ENCODE measurements around the gene CGNL1. TPM values are rescaled to one million over a fixed set of nuclear protein-coding genes. Genes with fewer than 3 reads are reported as not detected.

The CGNL1 gene
- total and polyA plus RNA-seq, 8 donors: 26.5 to 68.1 (median 34.5) TPM

- H3K4me3 ChIP-seq: no peak overlapping the region
- TF ChIP-seq, protein P1, sequence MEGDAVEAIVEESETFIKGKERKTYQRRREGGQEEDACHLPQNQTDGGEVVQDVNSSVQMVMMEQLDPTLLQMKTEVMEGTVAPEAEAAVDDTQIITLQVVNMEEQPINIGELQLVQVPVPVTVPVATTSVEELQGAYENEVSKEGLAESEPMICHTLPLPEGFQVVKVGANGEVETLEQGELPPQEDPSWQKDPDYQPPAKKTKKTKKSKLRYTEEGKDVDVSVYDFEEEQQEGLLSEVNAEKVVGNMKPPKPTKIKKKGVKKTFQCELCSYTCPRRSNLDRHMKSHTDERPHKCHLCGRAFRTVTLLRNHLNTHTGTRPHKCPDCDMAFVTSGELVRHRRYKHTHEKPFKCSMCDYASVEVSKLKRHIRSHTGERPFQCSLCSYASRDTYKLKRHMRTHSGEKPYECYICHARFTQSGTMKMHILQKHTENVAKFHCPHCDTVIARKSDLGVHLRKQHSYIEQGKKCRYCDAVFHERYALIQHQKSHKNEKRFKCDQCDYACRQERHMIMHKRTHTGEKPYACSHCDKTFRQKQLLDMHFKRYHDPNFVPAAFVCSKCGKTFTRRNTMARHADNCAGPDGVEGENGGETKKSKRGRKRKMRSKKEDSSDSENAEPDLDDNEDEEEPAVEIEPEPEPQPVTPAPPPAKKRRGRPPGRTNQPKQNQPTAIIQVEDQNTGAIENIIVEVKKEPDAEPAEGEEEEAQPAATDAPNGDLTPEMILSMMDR (IDR thresholded peaks at IDR 0.05): no peak
- intact Hi-C loops (cut with DNase I): no loop called here
- H3K4me1 ChIP-seq: peaks cover 15 to 22% of the 10 kb centered on the region in 2 donors
- peaks cover 0 to 14% of the 10 kb centered on the region in 2 donors for H3K36me3 ChIP-seq
- no peaks in the 10 kb centered on the region for H3K9me3 ChIP-seq
- H3K27ac ChIP-seq: no peak overlapping the region
- ATAC-seq: no peak
- H3K27me3 ChIP-seq: no peaks in the 10 kb centered on the region
- DNase-seq: no peak
Observed at GRCh38 chr15:57547243-57547755, 171.0 kb downstream of the CGNL1 start.

- no peaks in the 10 kb centered on the region for H3K27me3 ChIP-seq
- intact Hi-C loops (cut with DNase I): no loop called here
- no peak overlapping the region for H3K4me3 ChIP-seq
- TF ChIP-seq, protein P1 (IDR thresholded peaks at IDR 0.05): no peak
- no peaks in the 10 kb centered on the region for H3K9me3 ChIP-seq
- H3K36me3 ChIP-seq: peaks cover 0 to 14% of the 10 kb centered on the region in 2 donors
- DNase-seq: no peak
- H3K4me1 ChIP-seq: peaks cover 15 to 30% of the 10 kb centered on the region in 2 donors
- peak; percentile 6 for ATAC-seq
- no peak overlapping the region for H3K27ac ChIP-seq
Observed at GRCh38 chr15:57548351-57548750, 172.0 kb downstream of the CGNL1 start.

DNA sequence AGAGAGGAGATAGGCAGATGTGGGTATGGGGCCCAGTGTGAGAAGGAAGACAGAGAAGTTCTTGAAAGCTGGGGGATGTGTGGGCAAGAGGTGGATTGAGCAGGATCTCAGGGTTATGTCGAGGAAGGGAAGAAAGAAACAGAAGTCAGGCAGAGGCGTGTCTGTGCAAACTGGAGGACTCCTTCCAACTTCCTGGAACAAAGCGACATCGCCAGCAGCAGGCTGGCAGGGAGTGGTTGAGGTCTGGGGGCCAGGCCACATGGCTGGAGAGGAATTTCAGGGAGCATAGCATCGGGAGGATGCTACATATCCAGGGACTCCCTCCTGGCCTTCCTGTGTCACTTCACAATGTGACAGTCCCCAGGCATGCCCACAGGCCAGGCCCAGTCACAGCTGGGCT is 172.5 kb downstream of the CGNL1 start:
- Histone ChIP-seq H3K27me3 (no peaks in the 10 kb centered on the region), H3K27ac (peak overlapping the region in 1 of 2 donors; percentile 26), H3K36me3 (peaks cover 0 to 14% of the 10 kb centered on the region in 2 donors), H3K9me3 (no peaks in the 10 kb centered on the region), H3K4me3 (no peak overlapping the region), H3K4me1 (peaks cover 15 to 30% of the 10 kb centered on the region in 2 donors)
- intact Hi-C loops (cut with DNase I): no loop called here
- DNase-seq: no peak
- ATAC-seq: no peak
- TF ChIP-seq, protein P1 (IDR thresholded peaks at IDR 0.05): no peak

GRCh38 chr15:57549935-57550334 is 173.6 kb downstream of the CGNL1 start:
- H3K4me3 ChIP-seq: no peak overlapping the region
- intact Hi-C loops (cut with DNase I): no loop called here

GRCh38 chr15:57550640-57551039 is 174.3 kb downstream of the CGNL1 start:
- peak in 2 of 4 donors; percentile 74 to 78 for DNase-seq
- Histone ChIP-seq H3K36me3 (peaks cover 0 to 7% of the 10 kb centered on the region in 2 donors), H3K4me1 (peaks cover 15 to 34% of the 10 kb centered on the region in 2 donors), H3K9me3 (no peaks in the 10 kb centered on the region), H3K4me3 (no peak overlapping the region), H3K27me3 (no peaks in the 10 kb centered on the region), H3K27ac (peak overlapping the region; percentile 66 to 71)
- TF ChIP-seq, protein P1 (IDR thresholded peaks at IDR 0.05): no peak
- intact Hi-C loops (cut with DNase I): no loop called here
- peak; percentile 78 for ATAC-seq

More at GRCh38 chr15:57549935-57550334, 173.6 kb downstream of the CGNL1 start:
- no peaks in the 10 kb centered on the region for H3K9me3 ChIP-seq
- H3K36me3 ChIP-seq: peaks cover 0 to 7% of the 10 kb centered on the region in 2 donors
- DNase-seq: no peak
- H3K4me1 ChIP-seq: peaks cover 15 to 34% of the 10 kb centered on the region in 2 donors
- H3K27ac ChIP-seq: peak overlapping the region; percentile 66 to 71
- no peaks in the 10 kb centered on the region for H3K27me3 ChIP-seq
- TF ChIP-seq, protein P1 (IDR thresholded peaks at IDR 0.05): no peak
- ATAC-seq: no peak

Measured in left lung (tissue), 10 donors.